Endodermal cell (in vitro differentiated cells): ENCODE results near the gene NFIA. TPM values are rescaled to one million over a fixed set of nuclear protein-coding genes. Genes with fewer than 3 reads are reported as not detected.

Source experiments
- DNase-seq: peaks from one replicate; pipeline ENCODE4 v3.0.0-alpha.2; 2017
- H3K27ac ChIP-seq: 2 replicates; pipeline ENCODE4 v1.5.1; 2013; ENCODE audit warnings: mild to moderate bottlenecking, low read depth, low read length, moderate library complexity
- H3K27me3 ChIP-seq: 2 replicates; pipeline ENCODE4 v1.6.1; 2013; ENCODE audit warnings: mild to moderate bottlenecking, low read length, moderate library complexity; ENCODE audit not compliant: insufficient read depth, control insufficient read depth, poor library complexity, severe bottlenecking
- H3K36me3 ChIP-seq: 2 replicates; pipeline ENCODE4 v1.7.0; 2013; ENCODE audit warnings: mild to moderate bottlenecking, low read length, moderate library complexity; ENCODE audit not compliant: control insufficient read depth, insufficient read depth
- H3K4me1 ChIP-seq: one replicate; pipeline ENCODE4 v1.7.0; 2013; ENCODE audit warnings: low read length; ENCODE audit not compliant: control insufficient read depth, insufficient read depth
- H3K4me3 ChIP-seq: 2 replicates; pipeline ENCODE4 v1.5.1; 2013; ENCODE audit warnings: mild to moderate bottlenecking, low read length, moderate library complexity
- H3K9ac ChIP-seq: 2 replicates; pipeline ENCODE4 v1.6.1; 2013; ENCODE audit warnings: mild to moderate bottlenecking, low read length, moderate library complexity; ENCODE audit not compliant: poor library complexity, severe bottlenecking; ENCODE audit errors: extremely low read depth
- H3K9me3 ChIP-seq: 2 replicates; pipeline ENCODE4 v1.6.1; 2013; ENCODE audit warnings: mild to moderate bottlenecking, low read length, moderate library complexity; ENCODE audit not compliant: control insufficient read depth
- H3K27ac Mint-ChIP-seq: 2 replicates; pipeline ENCODE4 v1.8.0; 2020; ENCODE audit warnings: mixed read lengths
- H3K27me3 Mint-ChIP-seq: 2 replicates; pipeline ENCODE4 v1.8.0; 2021; ENCODE audit warnings: mild to moderate bottlenecking, mixed read lengths; ENCODE audit not compliant: insufficient read depth
- H3K36me3 Mint-ChIP-seq: 2 replicates; pipeline ENCODE4 v1.8.0; 2020; ENCODE audit warnings: low read depth, mixed read lengths
- H3K4me1 Mint-ChIP-seq: 2 replicates; pipeline ENCODE4 v1.8.0; 2020; ENCODE audit warnings: mixed read lengths
- H3K4me3 Mint-ChIP-seq: 2 replicates; pipeline ENCODE4 v1.8.0; 2020; ENCODE audit warnings: mild to moderate bottlenecking, moderate library complexity, mixed read lengths
- H3K9me3 Mint-ChIP-seq: 2 replicates; pipeline ENCODE4 v1.8.0; 2020; ENCODE audit warnings: mild to moderate bottlenecking, mixed read lengths
- CTCF ChIP-seq: fragments of 200-600 bp; sonication (generic); conservative IDR thresholded peaks from 2 replicates; pipeline ENCODE4 v1.5.0; 2021; ENCODE audit warnings: antibody characterized with exemption, mild to moderate bottlenecking
- WGBS, 2 experiments: methylation state at CpG; one replicate each; pipeline versions ENCODE4 v1.1.5 to v1.1.7; 2013; ENCODE audit warnings: missing lambda C conversion rate in 2 of 2, mixed read lengths in 1 of 2; ENCODE audit not compliant: insufficient coverage in 1 of 2, insufficient read length in 1 of 2; 5-methylcytosine and 5-hydroxymethylcytosine counted together
- total RNA-seq, 2 donors: library from RNA; stranded (reverse); fragmentation: NEBNext Ultra II Directional in 1 of 2; extraction: Animal tissue kit (Norgen Biotek cat#: 25700) in 1 of 2; gene quantifications; 2 replicates in 1 of 2; 3 replicates in 1 of 2; pipeline ENCODE4 v1.2.1, GENCODE V29; 2021

Gene NFIA
- total RNA-seq, 2 donors from 2014 or later: 2.3 to 3.8 TPM

GRCh38 chr1:61273861-61274260 is 191.5 kb downstream of the NFIA start:
- Mint-ChIP-seq H3K4me1 (peaks cover 33% of the 10 kb centered on the region), H3K9me3 (no peaks in the 10 kb centered on the region), H3K27me3 (no peaks in the 10 kb centered on the region), H3K36me3 (no peaks in the 10 kb centered on the region), H3K27ac (no peak overlapping the region), H3K4me3 (no peak overlapping the region)
- Histone ChIP-seq H3K9me3 (no peaks in the 10 kb centered on the region), H3K4me3 (no peak overlapping the region), H3K4me1 (no peaks in the 10 kb centered on the region), H3K36me3 (no peaks in the 10 kb centered on the region), H3K27ac (no peak overlapping the region), H3K27me3 (no peaks in the 10 kb centered on the region), H3K9ac (no peak overlapping the region)
- TF ChIP-seq CTCF: no peak
- DNase-seq: no peak
- 96 to 98% methylated on average over 5 of the region's 5 CpGs for WGBS, 2 experiments

GRCh38 chr1:61274939-61275338 is 192.6 kb downstream of the NFIA start:
- H3K4me1 ChIP-seq: no peaks in the 10 kb centered on the region
- H3K27ac ChIP-seq: no peak overlapping the region
- H3K9ac ChIP-seq: no peak overlapping the region
- Mint-ChIP-seq H3K4me3 (no peak overlapping the region), H3K27ac (no peak overlapping the region), H3K9me3 (no peaks in the 10 kb centered on the region), H3K36me3 (no peaks in the 10 kb centered on the region), H3K27me3 (no peaks in the 10 kb centered on the region), H3K4me1 (peaks cover 23% of the 10 kb centered on the region)
- TF ChIP-seq CTCF: no peak
- no peak for DNase-seq
- H3K9me3 ChIP-seq: no peaks in the 10 kb centered on the region
- no peak overlapping the region for H3K4me3 ChIP-seq
- WGBS, 2 experiments: 94 to 100% methylated on average over 2 to 7 of the region's 7 CpGs
- H3K27me3 ChIP-seq: no peaks in the 10 kb centered on the region
- no peaks in the 10 kb centered on the region for H3K36me3 ChIP-seq

GRCh38 chr1:61276246-61276645 is 193.9 kb downstream of the NFIA start:
- Mint-ChIP-seq H3K36me3 (no peaks in the 10 kb centered on the region), H3K9me3 (no peaks in the 10 kb centered on the region), H3K4me3 (no peak overlapping the region), H3K4me1 (peaks cover 12% of the 10 kb centered on the region), H3K27me3 (no peaks in the 10 kb centered on the region), H3K27ac (no peak overlapping the region)
- H3K9me3 ChIP-seq: no peaks in the 10 kb centered on the region
- no peak overlapping the region for H3K27ac ChIP-seq
- H3K36me3 ChIP-seq: no peaks in the 10 kb centered on the region
- DNase-seq: no peak
- no peaks in the 10 kb centered on the region for H3K4me1 ChIP-seq
- no peaks in the 10 kb centered on the region for H3K27me3 ChIP-seq
- no peak overlapping the region for H3K9ac ChIP-seq
- 85% methylated on average over 3 of the region's 3 CpGs; no CpG with 5 or more reads in 1 of the 2 experiments for WGBS, 2 experiments
- TF ChIP-seq CTCF: no peak
- H3K4me3 ChIP-seq: no peak overlapping the region
